ENCODE data around the gene FAM187B.

The FAM187B gene

GRCh38 chr19:35216833-35217648, 11.5 kb downstream of the FAM187B start:
- H3K4me3 ChIP-seq (ENCODE audit: low read depth, low read length) = no peak overlapping the region
- peak; percentile 41 for TF ChIP-seq CTCF (IDR thresholded peaks at IDR 0.05; ENCODE audit: low read depth, low read length, missing control alignments)
- DNase-seq (ENCODE audit: low read depth) = no peak

- no peak for TF ChIP-seq CTCF (IDR thresholded peaks at IDR 0.05; ENCODE audit: low read depth, low read length, missing control alignments)
- no peak for DNase-seq (ENCODE audit: low read depth)
- no peak overlapping the region for H3K4me3 ChIP-seq (ENCODE audit: low read depth, low read length)
Observed at GRCh38 chr19:35216016-35216832, 12.3 kb downstream of the FAM187B start.

- no peak for TF ChIP-seq CTCF (IDR thresholded peaks at IDR 0.05; ENCODE audit: low read depth, low read length, missing control alignments)
- H3K4me3 ChIP-seq (ENCODE audit: low read depth, low read length) = no peak overlapping the region
- DNase-seq (ENCODE audit: low read depth) = no peak
Observed at GRCh38 chr19:35214766-35215422, 13.6 kb downstream of the FAM187B start.

- DNase-seq (ENCODE audit: low read depth) = peak; percentile 80
Observed at GRCh38 chr19:35213663-35214632, 14.6 kb downstream of the FAM187B start.

GRCh38 chr19:35212241-35212640, 16.3 kb downstream of the FAM187B start:
- TF ChIP-seq CTCF (IDR thresholded peaks at IDR 0.05; ENCODE audit: low read depth, low read length, missing control alignments) = no peak
- no peak overlapping the region for H3K4me3 ChIP-seq (ENCODE audit: low read depth, low read length)
- DNase-seq (ENCODE audit: low read depth) = no peak

More at GRCh38 chr19:35213663-35214632, 14.6 kb downstream of the FAM187B start:
- H3K4me3 ChIP-seq (ENCODE audit: low read depth, low read length) = no peak overlapping the region
- no peak for TF ChIP-seq CTCF (IDR thresholded peaks at IDR 0.05; ENCODE audit: low read depth, low read length, missing control alignments)
